SH-SY5Y (cell line): ENCODE data around the gene PWWP2A.

Experiments used
- GATA2 ChIP-seq: IDR thresholded peaks from 2 replicates; pipeline ENCODE4 v1.6.1; 2011; ENCODE audit warnings: mild to moderate bottlenecking, low read depth, low read length
- GATA3 ChIP-seq: IDR thresholded peaks from 2 replicates; pipeline ENCODE4 v1.6.1; 2011; ENCODE audit warnings: low read depth, mild to moderate bottlenecking, low read length, moderate library complexity

Gene PWWP2A

DNA sequence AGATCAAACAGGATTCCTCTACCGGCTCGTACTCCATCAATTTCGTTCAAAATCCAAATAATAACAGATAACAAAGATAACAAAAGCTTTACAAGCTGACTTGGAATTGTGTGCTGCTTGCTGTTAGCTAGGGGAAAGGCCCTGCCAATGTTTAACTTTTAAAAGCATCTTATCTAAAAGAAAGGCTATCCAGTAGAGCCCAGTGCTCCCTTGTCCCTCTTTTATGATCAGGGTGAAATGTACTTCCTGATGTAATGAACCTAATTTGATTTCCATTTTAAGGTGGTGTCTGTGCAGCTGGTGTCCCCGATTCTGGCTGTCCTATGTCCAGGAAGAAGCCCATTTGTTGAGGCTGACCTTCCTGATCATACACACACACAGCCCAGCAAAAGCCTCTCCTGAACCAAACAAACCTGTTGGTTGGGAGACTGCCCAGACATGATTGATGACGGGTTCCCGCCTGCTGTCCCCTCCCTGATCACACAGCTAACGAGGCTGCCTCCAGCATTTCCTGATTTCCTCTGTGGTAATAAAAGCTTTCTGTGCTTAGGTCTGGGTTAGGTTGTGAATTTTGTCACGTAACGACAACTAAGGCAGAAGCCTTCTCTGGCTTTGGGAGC lies 54.1 kb downstream of the PWWP2A start:
- TF ChIP-seq GATA2 (no peak), GATA3 (no peak)

DNA sequence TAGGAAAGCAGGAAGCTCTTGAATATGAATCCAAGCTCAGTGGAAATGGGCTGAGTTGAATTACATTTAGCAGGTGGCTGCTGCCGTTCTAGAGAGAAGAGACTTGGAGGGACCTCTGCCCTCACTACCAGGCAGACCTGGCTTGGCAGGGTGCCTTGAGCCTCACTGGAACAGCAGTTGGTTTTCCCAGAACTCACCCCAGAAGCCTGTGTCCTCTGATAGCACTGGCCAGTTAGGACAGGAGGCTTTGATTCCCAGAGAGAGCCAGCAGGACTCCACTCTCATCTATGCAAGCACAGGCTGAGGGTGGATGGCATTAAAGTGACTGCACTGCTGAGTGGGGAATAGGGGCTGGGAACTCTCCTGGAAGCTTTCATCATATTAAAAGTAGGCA lies 54.8 kb downstream of the PWWP2A start:
- no peak for TF ChIP-seq GATA2

GRCh38 chr5:160061770-160062169 lies 57.5 kb downstream of the PWWP2A start:
- TF ChIP-seq GATA2 = no peak
- TF ChIP-seq GATA3 = no peak

DNA sequence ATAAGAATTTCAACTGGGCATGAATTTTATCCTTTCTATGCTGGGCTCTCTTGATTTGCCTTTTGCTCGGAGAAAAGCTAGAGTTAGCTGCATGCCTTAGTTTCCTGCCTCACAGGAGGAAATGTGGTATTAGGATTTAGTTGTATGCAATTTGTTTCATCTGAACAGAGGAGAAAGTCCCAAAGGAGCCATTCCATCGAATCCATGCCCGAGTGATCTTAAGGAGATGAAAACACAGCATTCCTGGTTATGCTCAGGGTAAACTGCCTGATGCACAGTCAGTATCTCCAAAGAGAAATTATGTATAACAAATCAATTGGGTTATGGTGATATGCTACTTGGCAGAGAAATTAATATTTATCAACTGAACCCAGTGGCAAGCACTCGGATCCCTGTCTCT lies 59.2 kb downstream of the PWWP2A start:
- TF ChIP-seq GATA3 (no peak), GATA2 (no peak)

DNA sequence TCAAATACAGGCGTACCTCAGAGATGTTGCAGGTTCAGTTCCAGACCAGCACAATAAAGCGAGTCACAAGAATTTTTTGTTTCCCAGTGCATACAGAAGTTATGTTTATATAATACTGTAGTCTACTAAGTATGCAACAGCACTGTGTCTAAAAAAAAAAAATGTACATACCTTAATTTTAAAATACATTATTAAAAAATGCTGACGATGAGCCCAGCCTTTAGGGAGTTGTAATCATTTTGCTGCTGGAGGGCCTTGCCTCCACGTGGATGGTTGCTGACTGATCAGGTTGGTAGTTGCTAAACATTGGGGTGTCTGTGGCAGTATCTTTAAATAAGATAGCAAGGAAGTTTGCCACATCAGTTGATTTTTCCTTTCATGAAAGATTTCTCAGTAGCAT lies 62.0 kb downstream of the PWWP2A start:
- TF ChIP-seq GATA3 = no peak
- no peak for TF ChIP-seq GATA2

DNA sequence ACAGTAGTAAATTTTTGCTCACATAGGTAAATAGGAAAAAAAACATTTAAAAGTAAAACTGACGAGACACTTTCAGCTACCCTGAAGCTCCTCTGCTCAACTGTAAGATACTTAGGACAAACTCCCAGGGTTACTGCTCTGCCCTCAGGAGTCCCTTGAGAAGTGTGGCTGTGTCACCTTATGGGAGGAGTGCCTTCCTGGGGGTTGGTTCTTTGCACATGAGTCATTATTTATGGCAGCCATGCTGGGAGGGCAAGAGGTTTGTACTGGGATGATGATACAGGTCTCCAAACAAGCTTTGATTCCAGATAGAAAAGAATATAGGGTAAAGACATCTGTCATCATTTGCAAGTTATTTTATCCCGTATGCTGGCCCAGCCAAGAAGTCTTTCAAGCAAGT lies 64.4 kb downstream of the PWWP2A start:
- TF ChIP-seq GATA2 = no peak
- TF ChIP-seq GATA3 = no peak

GRCh38 chr5:160054047-160054446 lies 65.2 kb downstream of the PWWP2A start:
- TF ChIP-seq GATA2 = no peak
- TF ChIP-seq GATA3 = no peak

GRCh38 chr5:160049099-160049498 lies 70.2 kb downstream of the PWWP2A start:
- no peak for TF ChIP-seq GATA3
- no peak for TF ChIP-seq GATA2

DNA sequence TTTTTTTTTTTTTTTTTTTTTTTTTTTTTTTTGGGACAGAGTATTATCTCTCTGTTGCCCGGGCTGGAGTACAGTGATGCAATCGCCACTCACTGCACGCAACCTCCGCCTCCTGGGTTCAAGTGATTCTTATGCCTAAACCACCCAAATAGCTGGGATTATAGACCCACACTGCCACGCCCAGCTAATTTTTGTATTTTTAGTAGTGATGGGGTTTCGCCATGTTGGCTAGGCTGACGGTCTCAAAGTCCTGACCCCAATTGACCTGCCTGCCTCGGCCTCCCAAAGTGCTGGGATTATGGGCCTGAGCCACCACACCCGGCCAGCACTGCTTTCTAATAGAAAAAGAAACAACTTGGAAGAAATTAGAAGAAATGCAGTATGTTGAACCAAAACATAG lies 71.1 kb downstream of the PWWP2A start:
- no peak for TF ChIP-seq GATA3
- TF ChIP-seq GATA2 = no peak

DNA sequence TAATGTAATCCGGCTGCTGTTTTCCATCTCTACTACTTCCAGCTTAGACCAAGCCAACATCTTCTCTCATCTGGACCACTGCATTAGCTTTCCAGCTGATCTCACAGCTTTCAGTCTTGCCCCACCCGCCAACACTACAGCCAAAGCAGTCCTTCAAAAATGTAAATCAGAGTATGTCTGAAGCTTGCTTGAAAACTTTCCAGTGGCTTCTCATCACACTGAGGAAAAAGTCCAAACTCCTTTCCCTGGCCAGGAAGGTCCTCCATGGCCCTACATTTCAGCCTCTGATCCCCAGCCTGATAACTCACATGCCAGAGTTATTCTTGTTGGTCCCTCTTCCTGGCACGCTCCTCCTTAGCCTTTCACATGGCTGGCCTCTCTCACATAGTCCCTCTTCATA lies 71.8 kb downstream of the PWWP2A start:
- TF ChIP-seq GATA2 = no peak
- no peak for TF ChIP-seq GATA3

- TF ChIP-seq GATA3 = no peak
- no peak for TF ChIP-seq GATA2
Measured at GRCh38 chr5:160044967-160045366, 74.3 kb downstream of the PWWP2A start.

- TF ChIP-seq GATA2 (no peak), GATA3 (no peak)
Measured at GRCh38 chr5:160044391-160044804, 74.9 kb downstream of the PWWP2A start.

- TF ChIP-seq GATA2 (no peak), GATA3 (no peak)
Measured at GRCh38 chr5:160042671-160043070, 76.6 kb downstream of the PWWP2A start.
